Panc1 (cell line): ENCODE results near the gene NKX2-4. TPM values are rescaled to one million over a fixed set of nuclear protein-coding genes. Genes with fewer than 3 reads are reported as not detected.

Source experiments
- ATAC-seq: fragments of 200-7000 bp; cut with Tn5 transposase; 2 replicates; pipeline ENCODE4 v1.9.1; 2020; ENCODE audit warnings: mild to moderate bottlenecking, moderate library complexity
- Bru-seq: library from RNA; stranded (reverse); fragments of 400-500 nt; gene quantifications from one replicate; lab custom pipeline; 2021; lab: Mats Ljungman, UMichigan
- BruChase-seq, 2 experiments: library from RNA; stranded (reverse); fragments of 400-500 nt; gene quantifications; one replicate each; lab custom pipeline; 2021; lab: Mats Ljungman, UMichigan
- BruUV-seq: library from RNA; stranded (reverse); fragments of 400-500 nt; replicated peaks from 2 replicates; lab custom pipeline; 2021; lab: Mats Ljungman, UMichigan
- CTCF ChIA-PET: fragments of 300-600 bp; sonication (Branson Sonifier 250); formaldehyde crosslinking; loops from one replicate; lab custom pipeline; 2022; ENCODE audit warnings: antibody characterized with exemption; lab: Charles Lee
- POLR2A ChIA-PET: fragments of 300-600 bp; sonication (Branson Sonifier 250); formaldehyde crosslinking; loops from one replicate; lab custom pipeline; 2022; ENCODE audit warnings: antibody characterized with exemption; lab: Charles Lee
- DNase-seq: peaks from one replicate; pipeline ENCODE4 v3.0.0-alpha.2; 2010; ENCODE audit warnings: low read depth, low spot score
- H3K27ac ChIP-seq: 2 replicates; pipeline ENCODE4 v1.5.1; 2011; ENCODE audit warnings: mild to moderate bottlenecking, low read length, inconsistent platforms
- H3K27me3 ChIP-seq: fragments of 200-500 bp; sonication (Bioruptor generic); 2 replicates; pipeline ENCODE4 v1.6.0; 2014; ENCODE audit warnings: low read length, inconsistent platforms; ENCODE audit not compliant: control insufficient read depth, insufficient read depth
- H3K36me3 ChIP-seq: fragments of 200-500 bp; sonication (Bioruptor generic); 2 replicates; pipeline ENCODE4 v1.5.1; 2014; ENCODE audit warnings: inconsistent platforms, mild to moderate bottlenecking, low read length, moderate library complexity; ENCODE audit not compliant: control insufficient read depth, insufficient read depth
- H3K4me1 ChIP-seq: 2 replicates; pipeline ENCODE4 v1.5.1; 2011; ENCODE audit warnings: inconsistent platforms, mild to moderate bottlenecking, low read length, moderate library complexity; ENCODE audit not compliant: control insufficient read depth, insufficient read depth
- H3K4me3 ChIP-seq, 2 experiments: 2 replicates each; pipeline ENCODE4 v1.5.1; 2011 to 2012; ENCODE audit warnings: low read depth in 2 of 2, low read length in 2 of 2, mild to moderate bottlenecking in 2 of 2, inconsistent platforms in 1 of 2, moderate library complexity in 1 of 2
- H3K9me3 ChIP-seq: fragments of 200-500 bp; sonication (Bioruptor generic); 2 replicates; pipeline ENCODE4 v1.5.1; 2014; ENCODE audit warnings: low read depth, mild to moderate bottlenecking, inconsistent platforms, low read length, moderate library complexity; ENCODE audit not compliant: control insufficient read depth, insufficient read depth
- CTCF ChIP-seq: fragments of 450-650 bp; IDR thresholded peaks from 2 replicates; pipeline ENCODE4 v1.5.1; 2017; ENCODE audit warnings: mild to moderate bottlenecking
- POLR2AphosphoS5 ChIP-seq: IDR thresholded peaks from 2 replicates; pipeline ENCODE4 v1.6.1; 2012; ENCODE audit warnings: mild to moderate bottlenecking, low read depth, low read length, moderate library complexity
- REST ChIP-seq, 2 experiments: IDR thresholded peaks; 2 replicates each; pipeline ENCODE4 v1.6.1; 2011 to 2012; ENCODE audit warnings: low read depth in 2 of 2, control low read depth in 1 of 2, low read length in 1 of 2, mild to moderate bottlenecking in 1 of 2, moderate library complexity in 1 of 2; ENCODE audit not compliant: insufficient read depth in 1 of 2
- SIN3A ChIP-seq: IDR thresholded peaks from 2 replicates; pipeline ENCODE4 v1.6.1; 2012; ENCODE audit warnings: low read depth, mild to moderate bottlenecking, low read length, moderate library complexity, borderline replicate concordance; ENCODE audit not compliant: insufficient read depth
- TCF7L2 ChIP-seq: IDR thresholded peaks from 2 replicates; pipeline ENCODE4 v1.6.1; 2011; ENCODE audit warnings: mild to moderate bottlenecking, low read depth, low read length, inconsistent platforms
- in situ Hi-C: cut with HindIII; loops from 2 replicates; pipeline ENCODE4 v1.10.0; 2016; ENCODE audit warnings: low sequenced_read_pairs, low pct_unique_long_range_greater_than_20kb
- intact Hi-C: fragments of 100-400 bp; cut with micrococcal nuclease; formaldehyde crosslinking; loops from one replicate; pipeline ENCODE4 v1.10.0; 2022; ENCODE audit not compliant: unreplicated experiment
- long read RNA-seq: library from polyadenylated mRNA; unstranded; transcript quantifications from one replicate; pipeline ENCODE4 v2.0.0, GENCODE V29; 2021; ENCODE audit not compliant: unreplicated experiment
- polyA plus RNA-seq: library from polyadenylated mRNA; unstranded; fragments of >200 nt; gene quantifications from one replicate; pipeline ENCODE4 v1.2.1, GENCODE V29; 2012; ENCODE audit warnings: missing spikeins; ENCODE audit not compliant: insufficient read length
- total RNA-seq: library from RNA; stranded (reverse); gene quantifications from one replicate; pipeline ENCODE4 v1.2.1, GENCODE V29; 2021; ENCODE audit not compliant: unreplicated experiment

NKX2-4 gene
- not detected for total RNA-seq
- not detected for polyA plus RNA-seq
- not detected for Bru-seq, nascent RNA
- BruChase-seq, experiment 1, labeled RNA remaining after a 2-hour chase, result not detected
- BruChase-seq, experiment 2, labeled RNA remaining after a 6-hour chase, result not detected
- long read RNA-seq, result 0 reads

GRCh38 chr20:21397341-21398108 is at the start of gene NKX2-4:
TSS of gene NKX2-4 (minus strand) at chr20:21397526. CDS start at chr20:21397399, 127 bp downstream.
- Histone ChIP-seq H3K4me3 (no peak within 1 kb of the TSS), H3K9me3 (no peaks in the 10 kb centered on the region), H3K27me3 (peaks cover 18% of the 10 kb centered on the region), H3K4me1 (no peaks in the 10 kb centered on the region), H3K27ac (no peak within 1 kb of the TSS), H3K36me3 (no peaks in the 10 kb centered on the region)
- POLR2A ChIA-PET, result no interaction called here
- TF ChIP-seq REST (IDR thresholded peaks at IDR 0.05; ENCODE audit: insufficient read depth in 1 of 2, low read depth in 2 of 2, low read length in 1 of 2), result no peak
- TF ChIP-seq POLR2AphosphoS5, result no peak
- TF ChIP-seq CTCF, result no peak
- TF ChIP-seq SIN3A, result no peak
- TF ChIP-seq TCF7L2, result no peak
- DNase-seq (no peak), ATAC-seq (no peak)
- no TSS peak for BruUV-seq
- in situ Hi-C loops (no loop called here), intact Hi-C loops (no loop called here)
- CTCF ChIA-PET, result no interaction called here

GRCh38 chr20:21437816-21438215 is 40.5 kb upstream of the NKX2-4 start:
- TF ChIP-seq CTCF (no peak), SIN3A (no peak), TCF7L2 (no peak), POLR2AphosphoS5 (no peak), REST (IDR thresholded peaks at IDR 0.05; ENCODE audit: insufficient read depth in 1 of 2, low read depth in 2 of 2, low read length in 1 of 2) (no peak)
- ATAC-seq (no peak), DNase-seq (no peak)
- H3K27ac ChIP-seq, result no peak overlapping the region
- H3K9me3 ChIP-seq, result no peaks in the 10 kb centered on the region
- H3K36me3 ChIP-seq, result no peaks in the 10 kb centered on the region
- POLR2A ChIA-PET, result no interaction called here
- no peak overlapping the region for H3K4me3 ChIP-seq
- H3K27me3 ChIP-seq, result no peaks in the 10 kb centered on the region
- intact Hi-C loops (no loop called here), in situ Hi-C loops (no loop called here)
- no TSS peak for BruUV-seq
- CTCF ChIA-PET, result no interaction called here
- H3K4me1 ChIP-seq, result no peaks in the 10 kb centered on the region
